CD4-positive, alpha-beta T cell treated with Interleukin-10 for 1 hour (primary cell): ENCODE measurements around the gene ERAL1.
"Not testable (repeated sequence)": the region's sequence is repeated elsewhere in the genome, so short reads cannot be mapped to it uniquely, and the experiment has no call there.

Source experiments
- DNase-seq: peaks from one replicate; pipeline ENCODE4 v3.0.0-alpha.2; 2020

Gene ERAL1

DNA sequence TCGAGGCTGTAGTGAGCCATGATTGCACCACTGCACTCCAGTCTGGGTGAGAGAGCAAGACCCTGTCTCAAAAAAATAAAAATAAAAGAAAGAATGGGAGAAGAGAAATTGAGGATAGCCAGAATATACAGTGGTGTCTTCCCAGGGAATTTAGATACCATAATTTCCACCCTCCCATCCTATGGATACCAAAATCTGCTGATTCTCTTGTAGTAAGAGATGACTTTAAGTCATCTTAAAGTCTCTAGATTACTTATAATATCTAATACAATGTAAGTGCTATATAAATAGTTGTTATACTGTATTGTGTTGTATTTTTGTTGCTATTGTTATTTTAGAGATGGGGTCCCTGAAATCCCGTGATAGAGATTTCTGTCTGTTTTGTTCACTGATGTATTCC, 1.5 kb upstream of the ERAL1 start:
- no peak for DNase-seq

- DNase-seq: no peak
These were observed 492 bp downstream of the ERAL1 start for GRCh38 chr17:28855336-28855679.

GRCh38 chr17:28856028-28856574, 1.3 kb downstream of the ERAL1 start:
- no peak for DNase-seq

GRCh38 chr17:28857905-28858800, 3.3 kb downstream of the ERAL1 start:
- no peak for DNase-seq

DNA sequence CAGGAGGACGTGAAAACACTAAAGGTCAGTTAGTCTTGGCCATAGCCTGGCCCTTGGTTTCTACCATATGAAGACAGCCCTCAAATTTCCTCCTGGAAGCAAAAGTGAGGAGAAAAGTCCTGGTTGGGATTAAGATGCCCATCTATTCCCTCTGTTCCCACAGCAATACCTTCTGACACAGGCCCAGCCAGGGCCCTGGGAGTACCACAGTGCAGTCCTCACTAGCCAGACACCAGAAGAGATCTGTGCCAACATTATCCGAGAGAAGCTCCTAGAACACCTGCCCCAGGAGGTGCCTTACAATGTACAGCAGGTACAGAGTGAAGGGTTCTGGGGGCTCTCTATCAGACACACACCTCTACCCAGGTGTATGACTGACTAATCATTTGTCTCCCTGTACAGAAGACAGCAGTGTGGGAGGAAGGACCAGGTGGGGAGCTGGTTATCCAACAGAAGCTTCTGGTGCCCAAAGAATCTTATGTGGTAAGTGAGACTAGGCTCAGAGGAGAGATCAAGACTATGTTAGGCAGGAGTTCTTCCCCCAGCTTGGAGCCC, 4.1 kb downstream of the ERAL1 start:
- no peak for DNase-seq

- DNase-seq: no peak
These were observed 5.6 kb downstream of the ERAL1 start for GRCh38 chr17:28860363-28860808.

DNA sequence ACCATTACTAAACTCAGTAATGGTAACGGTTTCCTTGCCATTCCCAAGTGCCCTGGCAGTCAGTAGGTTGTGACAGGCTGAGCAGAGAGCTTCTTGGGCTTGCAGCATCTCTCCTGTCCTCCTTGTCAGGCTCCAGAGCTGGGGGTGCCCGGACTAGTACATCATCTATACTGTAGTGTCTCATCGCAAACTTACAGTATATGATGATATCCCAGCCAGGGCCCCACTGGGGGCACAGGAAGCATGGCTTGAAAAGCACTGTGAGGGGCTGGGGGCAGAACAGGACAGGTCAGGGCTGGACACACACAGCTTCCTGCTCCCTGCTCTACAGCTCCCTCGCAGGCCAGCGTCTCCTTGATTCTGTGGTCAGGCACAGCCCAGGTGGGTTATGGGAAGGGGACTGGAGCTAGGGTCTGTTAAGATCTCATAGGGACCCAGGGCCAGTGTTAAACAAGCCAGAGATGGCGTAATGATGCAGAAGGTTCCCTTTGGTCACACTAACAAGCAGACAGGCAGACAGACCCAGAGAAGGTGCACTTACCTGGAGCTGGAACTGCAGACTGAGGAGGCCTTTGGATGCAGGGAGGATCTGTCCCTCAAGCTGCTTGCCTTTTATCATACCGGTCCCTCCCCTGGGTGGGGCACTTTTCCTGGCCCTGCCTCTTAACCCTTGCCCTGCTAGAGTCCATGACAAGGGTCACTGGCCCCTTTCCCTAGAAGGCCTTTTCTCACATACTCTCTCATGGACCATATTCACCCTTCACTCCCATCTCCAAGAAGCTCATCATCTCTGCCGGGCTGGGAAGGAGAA, 6.8 kb downstream of the ERAL1 start:
- no peak for DNase-seq

DNA sequence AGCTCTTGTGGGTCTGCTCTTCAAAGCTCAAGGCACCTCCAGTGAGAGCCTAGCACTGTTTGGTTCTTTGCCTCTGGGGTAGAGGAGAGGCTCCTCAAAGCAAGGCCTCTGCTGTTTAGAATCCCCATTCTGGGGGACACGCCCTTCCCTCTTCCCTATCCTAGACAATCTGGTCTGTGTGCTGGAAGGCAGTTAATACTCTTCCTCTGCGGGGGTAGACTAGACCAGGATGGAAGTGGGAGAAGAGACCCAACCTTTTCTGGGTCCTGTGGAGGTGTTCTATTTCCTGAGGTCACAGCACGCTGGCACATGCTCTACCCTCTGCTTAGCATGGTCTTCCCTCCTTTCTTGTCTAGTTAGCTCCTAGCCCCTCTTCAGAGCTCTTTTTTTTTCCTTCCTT, 7.7 kb downstream of the ERAL1 start:
- DNase-seq: no peak

GRCh38 chr17:28863953-28864352, 9.1 kb downstream of the ERAL1 start:
- no peak for DNase-seq

GRCh38 chr17:28864991-28865849, 10.4 kb downstream of the ERAL1 start:
- DNase-seq: no peak

- DNase-seq: no peak
These were observed 11.3 kb downstream of the ERAL1 start for GRCh38 chr17:28865946-28866752.

GRCh38 chr17:28867276-28867675, 12.5 kb downstream of the ERAL1 start:
- DNase-seq: no peak

DNA sequence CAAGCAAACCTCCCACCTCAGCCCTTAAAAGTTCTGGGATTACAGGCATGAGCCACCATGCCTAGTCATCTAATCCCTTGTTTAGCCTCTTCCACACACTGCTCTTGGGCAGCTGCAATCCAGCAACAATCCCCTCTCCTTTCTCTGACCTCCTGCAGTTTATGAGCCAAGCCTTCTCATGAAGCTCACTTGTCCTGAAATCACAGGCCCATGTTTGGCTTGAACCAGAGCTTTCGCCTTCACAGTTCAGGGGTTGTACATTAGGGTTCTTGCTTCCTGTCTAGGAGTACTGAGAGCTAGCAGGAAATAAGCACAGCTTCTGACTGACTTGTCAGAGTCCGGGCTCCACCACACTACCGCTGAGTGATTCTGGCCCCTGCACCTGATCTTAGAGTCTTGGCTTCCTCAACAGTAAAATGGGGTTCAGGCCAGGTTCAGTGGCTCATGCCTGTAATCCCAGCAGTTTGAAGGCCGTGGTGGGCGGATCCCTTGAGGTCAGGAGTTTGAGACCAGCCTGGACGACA, 16.3 kb downstream of the ERAL1 start:
- DNase-seq: peak; percentile 36

- no peak for DNase-seq
These were observed 19.0 kb downstream of the ERAL1 start for GRCh38 chr17:28873839-28874238.

DNA sequence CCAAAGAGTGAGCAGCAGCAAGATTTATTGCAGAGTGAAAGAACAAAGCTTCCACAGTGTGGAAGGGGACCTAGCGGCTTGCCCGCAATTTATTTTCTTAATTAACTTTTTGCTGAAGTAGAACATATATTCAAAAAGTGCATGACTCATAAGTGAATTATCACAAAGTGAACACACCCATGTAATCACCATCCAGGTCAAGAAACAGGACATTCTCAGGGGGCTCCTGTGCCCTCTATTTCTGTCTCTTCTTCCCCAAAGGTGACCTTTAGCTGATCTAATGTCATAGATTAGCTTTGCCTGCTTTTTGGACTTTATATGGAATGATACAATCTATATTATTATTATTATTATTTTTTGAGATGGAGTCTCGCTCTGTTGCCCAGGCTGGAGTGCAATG, 19.9 kb downstream of the ERAL1 start:
- DNase-seq: no peak

DNA sequence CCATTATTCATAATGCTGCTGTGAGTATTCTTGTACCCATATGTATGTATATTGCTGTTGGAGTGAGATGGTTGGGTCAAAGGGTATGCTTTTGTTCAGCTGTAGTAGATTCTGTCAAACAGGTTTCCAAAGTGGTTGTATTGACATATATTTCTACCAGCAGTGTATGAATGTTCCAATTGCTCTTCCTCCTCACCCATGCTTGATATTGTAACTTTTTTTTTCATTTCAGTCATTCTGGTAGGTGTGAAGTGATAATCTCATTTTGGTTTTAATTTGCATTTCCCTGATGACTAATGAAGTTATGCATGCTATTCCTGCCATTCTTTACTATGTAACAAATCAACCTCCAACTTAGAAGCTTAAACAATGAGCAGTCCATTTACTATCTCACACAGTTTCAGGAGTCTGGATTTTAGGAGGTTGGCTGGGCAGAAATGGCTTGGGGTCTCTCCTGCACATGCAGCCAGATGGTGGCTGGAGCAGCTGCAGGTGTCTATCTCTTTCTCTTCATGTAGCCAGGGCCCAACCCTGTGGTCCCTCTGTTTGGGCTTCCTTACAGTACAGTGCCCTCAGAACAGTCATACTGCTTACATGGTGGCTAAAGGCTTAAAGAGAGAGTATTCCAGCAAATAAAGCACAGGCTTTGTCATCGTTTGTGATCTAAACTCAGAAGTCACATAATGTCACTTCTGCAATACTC, 21.2 kb downstream of the ERAL1 start:
- DNase-seq: no peak

DNA sequence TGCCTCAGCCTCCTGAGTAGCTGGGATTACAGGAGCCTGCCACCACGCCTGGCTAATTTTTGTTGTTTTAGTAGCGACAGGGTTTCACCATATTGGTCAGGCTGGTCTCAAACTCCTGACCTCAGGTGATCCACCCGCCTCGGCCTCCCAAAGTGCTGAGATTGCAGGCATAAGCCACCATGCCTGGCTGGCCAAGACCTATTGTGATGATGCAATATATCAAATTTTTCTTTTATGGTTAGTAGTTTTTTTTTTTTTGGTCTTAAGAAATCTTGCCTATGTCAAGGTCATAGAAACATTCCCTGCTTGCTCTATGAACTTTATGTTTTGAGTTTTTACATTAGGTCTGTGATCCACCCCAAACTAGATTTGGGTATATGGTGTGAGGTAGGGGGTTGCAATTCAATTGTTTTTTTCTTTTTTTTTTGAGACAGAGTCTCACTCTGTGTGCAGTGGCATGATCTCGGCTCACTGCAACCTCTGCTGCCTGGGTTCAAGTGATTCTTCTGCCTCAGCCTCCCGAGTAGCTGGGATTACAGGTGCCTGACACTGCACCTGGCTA, 22.4 kb downstream of the ERAL1 start:
- not testable (repeated sequence) for DNase-seq

DNA sequence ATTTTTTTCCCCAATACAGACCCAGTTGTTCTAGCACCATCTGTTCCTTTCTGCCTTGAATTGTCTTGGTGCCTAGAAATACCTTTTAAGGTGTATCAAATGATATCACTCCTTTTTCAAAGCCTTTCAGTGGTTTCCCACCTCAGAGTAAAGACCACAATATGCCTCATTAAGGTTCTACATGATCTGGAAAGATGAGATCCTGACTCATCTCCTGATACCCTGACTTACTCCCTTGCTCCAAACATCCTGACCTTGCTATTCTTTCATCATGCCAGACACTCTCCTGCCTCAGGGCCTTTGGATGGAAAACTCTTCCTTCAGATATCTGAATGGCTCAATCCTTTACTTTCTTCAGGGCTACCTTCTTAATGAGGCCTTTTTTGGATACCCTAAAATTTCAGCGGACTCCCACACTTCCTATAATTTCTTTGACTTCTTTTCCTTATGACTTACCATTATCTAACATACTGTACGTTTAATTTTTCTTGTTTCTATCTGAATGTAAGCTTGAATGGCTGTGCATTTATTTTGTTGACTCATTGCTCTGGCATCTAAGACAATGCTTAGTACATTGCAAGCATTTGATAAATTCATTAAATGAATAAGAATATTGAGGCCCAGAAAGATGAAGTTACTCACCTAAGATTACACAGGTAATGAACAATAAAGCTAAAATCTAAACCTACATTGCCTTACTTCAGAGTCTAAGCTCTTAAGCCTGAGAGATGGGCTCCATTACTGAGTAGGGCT, 23.5 kb downstream of the ERAL1 start:
- no peak for DNase-seq

DNA sequence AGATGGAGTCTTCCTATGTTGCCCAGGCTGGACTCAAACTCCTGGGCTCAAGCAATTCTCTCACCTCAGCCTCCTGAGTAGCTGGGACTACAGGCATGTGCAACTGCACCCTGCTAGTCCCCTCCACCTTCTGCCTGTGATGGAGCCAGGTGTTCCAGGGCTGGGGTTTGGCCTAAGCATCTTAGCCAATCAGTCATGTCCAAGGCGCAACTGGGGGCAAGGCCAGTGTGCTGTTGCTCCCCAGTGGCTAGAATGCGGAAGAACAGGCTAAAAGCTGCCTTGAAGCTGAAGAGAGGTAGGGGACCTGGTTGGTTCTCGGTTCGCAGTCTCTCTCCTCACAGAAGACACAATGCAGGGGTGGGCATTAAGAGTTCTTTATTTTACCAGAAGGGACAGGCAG, 24.2 kb downstream of the ERAL1 start:
- DNase-seq: no peak
